ENCODE data around the gene MGLL. TPM values are rescaled to one million over a fixed set of nuclear protein-coding genes. Genes with fewer than 3 reads are reported as not detected.
A peak's percentile ranks its signal among the peaks of the same experiment; 100 is the strongest.

MGLL gene
- total RNA-seq, 6 experiments from 2014 or later, result 128 to 144 (median 129) TPM

- no peak for TF ChIP-seq CTCF (IDR thresholded peaks at IDR 0.05)
- H3K27ac Mint-ChIP-seq, result no peak overlapping the region
- DNase-seq, result no peak
Measured at GRCh38 chr3:127855246-127855645, 32.9 kb upstream of the MGLL start.

GRCh38 chr3:127853681-127854080 lies 31.4 kb upstream of the MGLL start:
- DNase-seq, result no peak
- peak; percentile 31; the same call in 1 of the 2 replicates for TF ChIP-seq CTCF (IDR thresholded peaks at IDR 0.05)
- Mint-ChIP-seq H3K36me3 (ENCODE audit: low read depth) (no peaks in the 10 kb centered on the region), H3K27ac (no peak overlapping the region), H3K4me1 (ENCODE audit: low read depth) (no peaks in the 10 kb centered on the region), H3K27me3 (ENCODE audit: insufficient read depth) (peaks cover 6% of the 10 kb centered on the region), H3K4me3 (no peak overlapping the region), H3K9me3 (no peaks in the 10 kb centered on the region)

More at GRCh38 chr3:127855246-127855645, 32.9 kb upstream of the MGLL start:
- H3K4me3 Mint-ChIP-seq, result no peak overlapping the region
- no peaks in the 10 kb centered on the region for H3K36me3 Mint-ChIP-seq (ENCODE audit: low read depth)
- peaks cover 7% of the 10 kb centered on the region for H3K27me3 Mint-ChIP-seq (ENCODE audit: insufficient read depth)
- no peaks in the 10 kb centered on the region for H3K9me3 Mint-ChIP-seq
- H3K4me1 Mint-ChIP-seq (ENCODE audit: low read depth), result no peaks in the 10 kb centered on the region

GRCh38 chr3:127851899-127852298 lies 29.6 kb upstream of the MGLL start:
- no peak for DNase-seq
- Mint-ChIP-seq H3K27me3 (ENCODE audit: insufficient read depth) (peaks cover 9% of the 10 kb centered on the region), H3K4me3 (no peak overlapping the region), H3K4me1 (ENCODE audit: low read depth) (no peaks in the 10 kb centered on the region), H3K9me3 (no peaks in the 10 kb centered on the region), H3K27ac (no peak overlapping the region), H3K36me3 (ENCODE audit: low read depth) (no peaks in the 10 kb centered on the region)
- TF ChIP-seq CTCF (IDR thresholded peaks at IDR 0.05), result no peak

- no peak overlapping the region for H3K27ac Mint-ChIP-seq
- no peak for DNase-seq
Measured at GRCh38 chr3:127849368-127849767, 27.1 kb upstream of the MGLL start.

GRCh38 chr3:127848131-127849129 lies 26.1 kb upstream of the MGLL start:
- Mint-ChIP-seq H3K4me3 (no peak overlapping the region), H3K9me3 (no peaks in the 10 kb centered on the region), H3K27ac (no peak overlapping the region), H3K4me1 (ENCODE audit: low read depth) (no peaks in the 10 kb centered on the region), H3K27me3 (ENCODE audit: insufficient read depth) (peaks cover 18% of the 10 kb centered on the region), H3K36me3 (ENCODE audit: low read depth) (no peaks in the 10 kb centered on the region)
- TF ChIP-seq CTCF (IDR thresholded peaks at IDR 0.05), result no peak
- peak; percentile 48 for DNase-seq

More at GRCh38 chr3:127849368-127849767, 27.1 kb upstream of the MGLL start:
- H3K27me3 Mint-ChIP-seq (ENCODE audit: insufficient read depth), result peaks cover 17% of the 10 kb centered on the region
- no peaks in the 10 kb centered on the region for H3K36me3 Mint-ChIP-seq (ENCODE audit: low read depth)
- no peaks in the 10 kb centered on the region for H3K9me3 Mint-ChIP-seq
- H3K4me3 Mint-ChIP-seq, result no peak overlapping the region
- TF ChIP-seq CTCF (IDR thresholded peaks at IDR 0.05), result no peak
- H3K4me1 Mint-ChIP-seq (ENCODE audit: low read depth), result no peaks in the 10 kb centered on the region

Measured in HFFc6 (cell line).